ENCODE data around the gene ITM2B. TPM values are rescaled to one million over a fixed set of nuclear protein-coding genes. Genes with fewer than 3 reads are reported as not detected.
"Not testable (repeated sequence)": the region's sequence is repeated elsewhere in the genome, so short reads cannot be mapped to it uniquely, and the experiment has no call there.

The ITM2B gene
- 100 to 1,000 TPM; 351 to 439 (median 382) TPM for polyA plus RNA-seq (ENCODE audit: insufficient read length in 10 of 10)
- long read RNA-seq, donor 1, full-length matches to known transcripts, result 175 of 251 reads
- long read RNA-seq, donor 1, partial matches to known transcripts, result 76 of 251 reads
- long read RNA-seq, donor 1, other reads (novel, unspliced or antisense), result 0 of 251 reads
- long read RNA-seq, donor 2, full-length matches to known transcripts, result 97 of 158 reads
- long read RNA-seq, donor 2, partial matches to known transcripts, result 61 of 158 reads
- long read RNA-seq, donor 2, other reads (novel, unspliced or antisense), result 0 of 158 reads
- long read RNA-seq, donor 3, full-length matches to known transcripts, result 1 of 1 reads
- long read RNA-seq, donor 3, partial matches to known transcripts, result 0 of 1 reads
- long read RNA-seq, donor 3, other reads (novel, unspliced or antisense), result 0 of 1 reads
- long read RNA-seq, donor 4, full-length matches to known transcripts, result 98 of 168 reads
- long read RNA-seq, donor 4, partial matches to known transcripts, result 70 of 168 reads
- long read RNA-seq, donor 4, other reads (novel, unspliced or antisense), result 0 of 168 reads
- long read RNA-seq, donor 5, full-length matches to known transcripts, result 192 of 327 reads
- long read RNA-seq, donor 5, partial matches to known transcripts, result 135 of 327 reads
- long read RNA-seq, donor 5, other reads (novel, unspliced or antisense), result 0 of 327 reads
- long read RNA-seq, donor 6, full-length matches to known transcripts, result 163 of 226 reads
- long read RNA-seq, donor 6, partial matches to known transcripts, result 63 of 226 reads
- long read RNA-seq, donor 6, other reads (novel, unspliced or antisense), result 0 of 226 reads
- long read RNA-seq, donor 7, full-length matches to known transcripts, result 91 of 105 reads
- long read RNA-seq, donor 7, partial matches to known transcripts, result 14 of 105 reads
- long read RNA-seq, donor 7, other reads (novel, unspliced or antisense), result 0 of 105 reads
- long read RNA-seq, donor 8, full-length matches to known transcripts, result 106 of 196 reads
- long read RNA-seq, donor 8, partial matches to known transcripts, result 90 of 196 reads
- long read RNA-seq, donor 8, other reads (novel, unspliced or antisense), result 0 of 196 reads
- long read RNA-seq, donor 9, full-length matches to known transcripts, result 18 of 27 reads
- long read RNA-seq, donor 9, partial matches to known transcripts, result 9 of 27 reads
- long read RNA-seq, donor 9, other reads (novel, unspliced or antisense), result 0 of 27 reads

DNA sequence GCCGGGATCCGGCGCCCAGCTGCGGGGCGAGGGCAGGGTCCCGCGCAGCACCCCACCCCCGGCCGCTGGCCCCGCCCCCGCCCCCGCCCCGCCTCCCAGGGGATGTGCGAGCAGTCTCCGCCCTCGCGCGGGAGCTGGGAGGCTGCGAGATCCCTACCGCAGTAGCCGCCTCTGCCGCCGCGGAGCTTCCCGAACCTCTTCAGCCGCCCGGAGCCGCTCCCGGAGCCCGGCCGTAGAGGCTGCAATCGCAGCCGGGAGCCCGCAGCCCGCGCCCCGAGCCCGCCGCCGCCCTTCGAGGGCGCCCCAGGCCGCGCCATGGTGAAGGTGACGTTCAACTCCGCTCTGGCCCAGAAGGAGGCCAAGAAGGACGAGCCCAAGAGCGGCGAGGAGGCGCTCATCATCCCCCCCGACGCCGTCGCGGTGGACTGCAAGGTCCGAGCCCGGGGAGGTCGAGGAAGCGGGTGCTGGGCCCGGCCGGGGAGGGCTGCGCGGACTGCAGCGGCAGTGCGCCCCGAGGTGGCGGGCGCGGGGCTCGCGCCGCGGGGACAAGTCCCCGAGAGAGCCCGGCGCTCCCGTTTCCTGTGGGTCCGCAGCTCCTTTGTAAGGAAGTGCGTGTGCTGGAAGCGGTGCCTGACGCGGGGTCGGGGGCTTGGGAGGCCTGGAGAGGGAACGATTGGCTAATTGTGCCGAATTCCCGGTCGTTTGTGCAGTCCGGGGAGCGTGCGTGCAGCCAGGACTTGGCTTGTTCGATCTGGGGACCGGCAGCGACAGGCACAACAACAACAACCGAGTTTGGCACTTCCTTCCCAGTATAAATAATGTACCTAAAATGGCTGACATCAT is at the start of gene ITM2B:
TSS of gene ITM2B (plus strand) at position 161 of the 843 bp plus-strand sequence. CDS start at position 316, 155 bp downstream.
- DNase-seq, result peak; percentile 69 to 90 (median 74)

DNA sequence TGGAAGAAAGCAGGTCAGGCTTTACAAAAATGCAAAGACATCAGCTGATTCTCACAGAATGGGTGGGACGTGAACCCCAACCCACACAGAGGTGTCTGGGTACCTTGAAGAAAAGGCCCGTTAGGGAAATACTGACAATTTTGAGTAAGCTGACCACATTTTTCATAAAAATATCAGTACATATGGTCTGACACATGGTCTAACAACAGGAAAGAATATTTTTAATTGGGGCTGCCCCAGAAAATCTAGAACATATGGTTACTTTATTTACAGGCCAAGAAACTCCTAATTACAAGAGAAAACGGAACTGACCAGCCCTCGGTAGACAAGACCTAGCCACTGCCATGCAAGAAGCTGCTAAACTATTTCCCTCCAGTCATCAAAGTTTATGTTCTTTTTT is 48.7 kb upstream of the ITM2B start:
- no peak for DNase-seq

DNA sequence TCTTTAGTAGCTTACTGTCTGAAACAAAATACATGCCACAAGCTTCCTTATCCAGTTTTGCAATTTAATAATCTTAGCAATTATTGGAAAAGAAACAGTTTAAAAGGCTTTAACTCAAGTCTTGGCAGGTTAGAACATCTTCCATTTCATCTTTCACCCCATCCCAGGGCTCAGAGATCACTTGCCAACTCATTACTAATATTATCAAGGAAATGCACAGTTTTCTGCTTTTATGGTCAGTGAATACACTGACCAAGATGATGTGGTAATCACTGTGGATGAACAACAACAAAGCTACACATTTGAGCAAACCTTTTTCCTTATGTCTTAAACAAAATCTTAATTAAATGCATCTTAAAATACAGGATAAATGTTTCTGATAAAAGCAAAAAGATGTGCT is 48.0 kb upstream of the ITM2B start:
- DNase-seq, result no peak

DNA sequence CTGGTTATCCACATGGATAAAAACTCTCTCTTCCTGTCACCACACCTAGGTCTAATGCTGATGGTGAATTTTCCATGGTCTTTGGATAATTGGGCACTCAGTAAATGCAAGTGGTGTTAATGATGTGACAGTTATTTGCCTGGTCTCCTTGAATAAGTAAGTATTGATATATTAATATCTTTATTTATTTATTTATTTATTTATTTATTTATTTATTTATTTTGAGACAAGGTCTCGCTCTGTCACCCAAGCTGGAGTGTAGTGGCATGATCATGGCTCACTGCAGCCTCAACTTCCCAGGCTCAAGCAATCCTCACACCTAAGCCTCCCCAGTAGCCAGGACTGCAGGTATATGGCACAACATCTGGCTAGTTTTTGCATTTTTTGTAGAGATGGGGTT is 46.3 kb upstream of the ITM2B start:
- DNase-seq, result no peak

DNA sequence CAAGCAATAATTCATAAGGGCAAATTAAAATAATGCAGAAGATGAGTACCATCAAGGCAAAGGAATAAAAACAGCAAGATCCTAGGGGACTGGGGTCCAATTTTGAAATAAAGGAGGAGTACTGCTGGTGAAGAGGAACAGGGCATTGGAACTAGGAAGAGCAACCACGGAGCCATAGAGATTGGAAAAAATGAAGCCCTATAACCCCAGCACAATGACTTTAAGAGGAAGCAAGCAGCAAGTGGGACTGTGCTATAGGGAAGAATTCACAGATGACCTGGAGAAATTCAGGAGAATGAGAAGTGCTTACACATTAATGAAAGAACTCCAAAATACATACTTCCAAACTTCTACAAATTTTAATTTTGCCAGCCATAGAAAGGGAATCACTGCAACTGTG is 44.9 kb upstream of the ITM2B start:
- DNase-seq, result no peak

DNA sequence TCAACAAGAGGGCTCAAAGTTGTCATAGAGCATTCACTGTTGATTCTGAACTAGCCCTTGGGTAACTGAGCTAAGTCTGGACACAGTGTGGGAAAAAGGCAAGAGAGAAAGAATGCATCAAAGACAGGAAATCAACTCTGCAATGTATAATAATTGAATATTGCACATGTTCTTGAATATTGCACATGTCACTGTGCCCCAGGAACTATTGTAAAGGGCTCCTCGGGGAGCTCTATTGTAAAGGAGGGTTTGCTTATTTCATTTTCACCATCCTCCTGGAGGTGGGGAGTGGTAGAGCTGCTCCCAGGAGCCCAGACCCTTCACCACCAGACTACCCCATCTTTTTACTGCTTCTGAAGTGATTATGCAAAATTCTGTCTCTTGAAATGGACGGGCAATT is 44.4 kb upstream of the ITM2B start:
- no peak for DNase-seq

DNA sequence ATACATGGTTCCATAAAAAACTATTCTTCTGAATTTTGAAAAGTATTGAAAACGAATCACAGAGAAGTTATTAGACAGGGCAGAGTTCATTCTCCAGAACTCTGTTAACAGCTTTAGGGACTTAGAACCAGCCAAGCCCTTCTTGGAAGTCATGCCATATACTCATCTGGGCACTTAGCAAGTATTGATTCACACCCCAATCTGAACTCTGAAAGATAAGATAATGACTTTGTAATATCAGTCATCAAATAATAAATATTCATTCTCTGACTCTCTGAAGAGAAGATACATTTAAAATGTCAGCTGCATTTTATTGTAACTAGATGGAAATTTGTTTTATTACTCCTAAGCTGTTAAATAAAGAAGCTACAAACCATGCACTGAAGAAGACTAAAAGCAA is 43.8 kb upstream of the ITM2B start:
- no peak for DNase-seq

DNA sequence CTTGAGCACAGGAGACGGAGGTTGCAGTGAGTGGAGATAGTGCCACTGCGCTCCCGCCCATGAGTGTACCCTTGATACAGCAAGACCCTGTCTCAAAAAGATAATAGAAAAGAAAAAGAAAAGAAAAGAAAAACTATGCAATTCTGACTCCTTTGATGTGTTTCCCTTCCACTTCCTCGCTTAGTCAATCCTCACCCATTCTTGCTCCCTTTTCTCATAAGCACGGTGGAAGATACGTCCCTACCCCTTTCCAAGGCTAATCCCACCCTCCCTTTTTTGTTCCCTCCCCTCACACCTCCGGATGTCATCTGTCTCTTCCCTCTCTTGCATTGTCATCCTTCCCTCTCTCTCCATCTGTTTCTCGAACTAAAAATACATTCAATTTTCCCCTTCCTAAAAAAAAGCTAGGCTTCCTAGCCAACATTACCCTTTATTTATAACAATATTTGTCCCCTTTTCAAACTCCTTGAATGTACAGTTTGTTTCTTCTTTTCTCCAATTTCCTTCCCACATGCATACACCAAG is 40.5 kb upstream of the ITM2B start:
- DNase-seq, result no peak

DNA sequence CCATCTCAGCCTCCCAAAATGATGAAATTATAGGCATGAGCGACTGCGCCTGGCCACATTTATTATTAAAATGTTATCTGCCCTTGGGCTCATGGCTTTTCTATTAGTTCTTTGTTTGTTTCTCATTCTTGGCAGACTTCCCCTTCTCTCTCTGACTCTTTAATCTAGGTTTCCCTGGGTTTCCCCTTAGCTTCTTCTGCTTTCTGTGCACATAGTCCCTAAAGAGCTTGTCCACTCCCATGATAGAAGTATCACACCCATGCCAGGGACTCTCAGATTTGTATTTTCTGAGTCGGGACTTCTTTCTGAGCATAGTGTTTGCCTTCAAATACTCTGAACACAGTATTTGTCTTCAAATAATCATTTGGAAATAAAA is 38.6 kb upstream of the ITM2B start:
- peak in 2 of 3 donors; percentile 14 to 15 for DNase-seq

DNA sequence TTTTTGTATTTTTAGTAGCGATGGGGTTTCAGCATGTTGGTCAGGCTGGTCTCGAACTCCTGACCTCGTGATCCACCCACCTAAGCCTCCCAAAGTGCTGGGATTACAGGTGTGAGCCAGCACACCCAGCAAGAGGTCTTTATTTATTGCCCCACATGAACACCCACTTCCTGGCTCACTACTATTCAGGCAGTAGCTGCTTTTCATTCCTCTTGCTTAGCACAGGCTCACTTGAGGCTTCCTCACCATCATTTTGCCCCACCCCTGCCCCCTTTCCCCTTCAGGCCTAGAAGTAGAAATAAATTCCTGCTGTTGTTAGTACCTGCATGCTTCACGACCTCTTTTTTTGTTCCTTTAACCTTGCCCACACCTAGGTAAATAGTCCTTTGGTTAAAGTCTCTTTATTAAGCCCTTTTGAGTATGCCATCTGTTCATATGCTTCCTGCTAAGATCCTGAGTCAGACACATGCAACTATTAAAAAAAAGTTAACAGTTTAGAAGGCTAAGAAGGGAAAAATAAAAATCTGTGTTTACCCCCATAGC is 33.5 kb upstream of the ITM2B start:
- no peak for DNase-seq

DNA sequence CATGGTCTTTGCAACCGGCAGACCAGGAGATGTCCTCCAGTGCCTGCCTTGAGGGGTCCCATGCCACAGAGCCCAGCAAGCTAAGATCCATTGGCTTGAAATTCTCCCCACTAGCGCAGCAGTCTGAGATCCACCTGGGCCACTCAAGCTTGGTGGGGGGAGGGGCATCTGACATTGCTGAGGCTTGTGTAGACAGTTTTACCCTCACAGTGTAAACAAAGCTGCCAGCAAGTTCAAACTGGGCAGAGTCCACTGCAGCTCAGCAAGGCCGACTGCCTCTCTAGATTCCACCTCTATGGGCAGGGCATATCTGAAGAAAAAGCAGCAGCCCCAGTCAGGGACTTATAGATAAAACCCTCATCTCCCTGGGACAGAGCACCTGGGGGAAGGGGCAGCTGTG is 32.0 kb upstream of the ITM2B start:
- DNase-seq, result no peak

DNA sequence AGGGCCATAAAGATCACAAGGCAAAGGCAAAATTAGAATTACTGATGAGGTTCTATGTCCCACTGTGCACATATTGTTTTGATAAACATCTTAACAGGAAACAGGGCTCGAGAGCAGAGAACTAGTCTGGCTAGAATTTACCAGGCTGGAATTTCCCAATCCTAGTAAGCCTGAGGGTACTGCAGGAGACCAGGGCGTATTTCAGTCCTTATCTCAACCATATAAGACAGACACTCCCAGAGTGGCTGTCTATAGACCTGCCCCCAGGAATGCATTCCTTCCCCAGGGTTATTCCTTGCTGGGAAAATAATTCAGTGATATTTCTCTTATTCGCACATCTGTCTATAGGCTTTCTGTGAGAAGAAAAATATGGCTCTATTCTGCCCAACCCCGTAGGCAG is 25.8 kb upstream of the ITM2B start:
- not testable (repeated sequence) for DNase-seq

DNA sequence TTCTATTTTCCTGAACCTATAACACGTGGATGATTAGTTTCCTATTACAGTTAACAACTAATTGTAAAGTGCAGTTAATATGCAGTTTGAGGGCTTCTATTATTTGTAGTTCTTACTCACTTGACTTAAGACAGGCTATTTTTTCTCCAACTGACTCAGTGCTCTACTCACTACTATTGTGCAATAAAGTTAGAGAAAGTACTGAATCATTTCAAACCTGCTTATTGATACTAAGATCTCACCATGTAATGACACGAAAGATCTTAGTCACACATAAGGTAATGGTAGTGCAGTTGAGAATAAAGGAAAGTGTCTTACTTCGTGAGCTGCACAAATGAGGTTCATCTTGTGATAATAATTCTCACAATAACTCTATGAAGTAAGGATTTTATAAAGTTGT is 22.8 kb upstream of the ITM2B start:
- peak in 1 of 3 donors; percentile 27 for DNase-seq

DNA sequence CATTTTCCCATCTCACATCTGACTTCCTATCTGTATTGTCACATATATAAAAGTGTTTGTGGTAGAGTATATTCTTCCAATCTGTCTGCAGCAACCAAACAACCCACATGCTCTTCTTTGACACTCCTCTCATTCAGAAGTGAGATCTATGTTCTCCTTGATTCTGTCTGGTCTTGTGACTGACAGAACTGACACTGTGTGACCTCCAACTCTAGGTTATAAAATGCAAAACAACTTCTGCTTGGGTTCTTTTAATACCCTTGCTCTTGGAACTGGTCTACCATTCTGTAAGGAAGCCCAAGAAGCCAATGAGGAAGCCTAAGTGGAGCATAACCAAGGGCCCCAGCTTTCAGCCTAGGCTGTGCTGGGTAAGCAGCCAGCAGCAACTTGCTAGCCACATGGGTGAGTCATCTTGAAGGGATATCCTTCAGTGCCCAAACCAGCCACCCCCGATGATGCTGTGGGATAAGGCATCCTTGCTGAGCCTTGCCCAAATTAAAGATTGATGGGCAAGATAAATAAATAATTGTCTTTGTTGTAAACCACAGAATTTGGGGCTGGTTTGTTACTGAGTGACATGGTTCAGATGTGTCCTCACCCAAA is 18.4 kb upstream of the ITM2B start:
- no peak for DNase-seq

DNA sequence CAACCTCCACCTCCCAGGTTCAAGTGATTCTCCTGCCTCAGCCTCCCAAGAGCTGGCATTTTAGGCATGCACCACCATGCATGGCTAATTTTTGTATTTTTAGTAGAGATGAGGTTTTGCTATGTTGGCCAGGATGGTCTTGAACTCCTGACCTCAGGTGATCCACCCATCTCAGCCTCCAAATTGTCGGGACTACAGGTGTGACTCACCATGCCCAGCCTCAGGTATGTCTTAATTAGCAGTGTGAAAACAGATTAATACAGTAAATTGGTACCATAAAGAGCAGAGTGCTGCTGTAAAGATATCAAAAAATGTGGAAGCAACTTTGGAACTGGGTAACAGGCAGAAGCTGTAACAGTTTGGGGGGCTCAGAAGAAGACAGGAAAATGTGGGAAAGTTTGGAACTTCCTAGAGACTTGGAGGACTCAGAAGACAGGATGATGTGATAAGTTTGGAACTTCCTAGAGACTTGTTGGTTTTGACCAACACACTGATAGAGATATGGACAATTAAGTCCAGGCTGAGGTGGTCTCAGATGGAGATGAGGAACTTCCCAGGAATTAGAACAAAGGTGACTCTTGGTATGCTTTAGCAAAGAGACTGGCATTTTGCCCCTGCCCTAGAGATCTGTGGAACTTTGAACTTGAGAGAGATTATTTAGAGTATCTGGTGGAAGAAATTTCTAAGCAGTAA is 17.3 kb upstream of the ITM2B start:
- DNase-seq, result not testable (repeated sequence)

DNA sequence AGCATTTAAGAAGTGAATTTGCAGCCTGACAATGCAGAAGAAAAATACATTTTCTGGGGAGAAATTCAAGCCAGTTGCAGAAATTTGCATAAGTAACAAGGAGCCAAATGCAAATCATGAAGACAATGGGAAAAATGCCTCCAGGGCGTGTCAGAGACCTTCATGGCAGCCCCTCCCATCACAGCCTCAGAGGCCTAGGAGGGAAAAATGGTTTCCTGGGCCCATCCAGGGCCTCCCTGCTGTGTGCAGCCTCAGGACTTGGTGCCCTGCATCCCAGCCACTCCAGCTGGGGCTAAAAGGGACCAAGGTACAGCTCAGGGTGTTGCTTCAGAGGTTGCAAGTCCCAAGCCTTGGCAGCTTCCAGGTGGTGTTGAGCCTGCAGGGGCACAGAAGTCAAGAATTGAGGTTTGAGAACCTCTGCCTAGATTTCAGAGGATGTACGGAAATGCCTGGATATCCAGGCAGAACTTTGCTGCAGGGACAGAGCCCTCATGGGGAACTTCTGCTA is 16.7 kb upstream of the ITM2B start:
- no peak for DNase-seq

DNA sequence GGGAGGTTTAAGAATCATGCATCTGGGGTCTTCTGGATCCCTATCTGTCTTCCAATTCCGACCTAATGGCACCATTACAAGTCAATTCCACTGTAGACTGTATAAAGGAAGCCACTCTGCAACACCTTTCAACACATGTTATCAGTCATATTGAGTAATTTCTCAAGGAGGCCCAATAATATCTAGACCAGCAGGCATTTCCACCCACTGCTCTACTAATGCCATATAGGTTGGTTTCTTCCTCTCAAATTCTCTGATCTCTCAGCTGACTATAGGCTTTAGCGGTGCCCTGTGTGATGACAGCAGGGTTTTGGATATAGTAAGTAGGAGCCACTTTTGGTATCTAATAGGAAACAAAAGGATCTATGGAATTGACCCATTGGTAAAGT is 12.4 kb upstream of the ITM2B start:
- no peak for DNase-seq

DNA sequence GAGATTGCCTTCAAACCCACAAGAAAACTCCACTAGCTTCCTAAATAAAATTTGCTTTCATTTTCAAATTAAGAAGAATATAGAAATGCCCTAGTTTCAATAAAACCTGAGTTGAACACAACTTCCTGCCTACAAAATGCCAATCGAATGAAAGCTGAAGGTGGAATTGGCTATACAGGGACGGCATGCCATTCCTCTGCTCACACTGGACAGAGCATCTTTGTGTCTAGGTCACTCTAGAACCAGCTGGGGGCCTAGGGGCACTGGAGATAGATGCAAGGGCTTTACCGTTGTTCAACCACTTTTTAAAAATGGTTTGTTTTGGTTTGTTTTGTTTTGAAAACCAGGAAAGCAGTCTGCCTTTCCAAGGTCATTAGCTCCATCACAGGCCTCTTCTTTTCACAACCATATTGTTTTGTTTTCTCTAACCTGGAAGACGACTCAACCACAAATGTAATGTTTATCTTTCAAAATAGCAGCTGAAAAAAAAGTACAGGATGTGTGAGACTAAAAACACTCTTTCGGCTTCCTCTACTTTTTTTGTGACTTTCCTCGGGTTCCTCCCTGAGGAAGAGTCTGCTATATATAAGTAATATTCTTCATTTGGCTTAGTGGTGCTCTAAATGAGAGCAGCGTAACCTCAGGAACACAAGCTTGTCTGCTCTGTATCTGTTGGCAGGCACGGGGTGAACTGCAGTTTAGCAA is 11.9 kb upstream of the ITM2B start:
- peak in 1 of 3 donors; percentile 20 for DNase-seq
